ENCODE measurements around the gene SAA4.

DNA sequence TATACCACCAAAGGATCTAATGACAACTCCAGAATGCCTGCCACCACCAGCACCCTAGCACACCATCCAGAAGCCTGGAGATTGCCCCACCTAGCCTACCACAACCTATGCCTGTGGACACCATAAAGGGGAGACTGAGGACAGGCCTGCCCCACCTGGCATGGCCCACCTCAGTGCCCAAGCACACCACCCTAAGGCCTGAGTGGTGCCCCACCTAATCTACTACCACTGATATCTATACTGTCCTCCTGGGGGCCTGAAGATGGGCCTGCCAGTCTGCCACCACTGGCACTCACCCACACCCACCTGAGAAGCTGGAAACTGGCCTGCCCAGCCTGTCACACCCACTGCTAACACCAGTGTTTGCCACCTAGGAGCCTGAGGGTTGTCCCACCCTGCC is 31.8 kb downstream of the SAA4 start:
- TF ChIP-seq, protein P1, sequence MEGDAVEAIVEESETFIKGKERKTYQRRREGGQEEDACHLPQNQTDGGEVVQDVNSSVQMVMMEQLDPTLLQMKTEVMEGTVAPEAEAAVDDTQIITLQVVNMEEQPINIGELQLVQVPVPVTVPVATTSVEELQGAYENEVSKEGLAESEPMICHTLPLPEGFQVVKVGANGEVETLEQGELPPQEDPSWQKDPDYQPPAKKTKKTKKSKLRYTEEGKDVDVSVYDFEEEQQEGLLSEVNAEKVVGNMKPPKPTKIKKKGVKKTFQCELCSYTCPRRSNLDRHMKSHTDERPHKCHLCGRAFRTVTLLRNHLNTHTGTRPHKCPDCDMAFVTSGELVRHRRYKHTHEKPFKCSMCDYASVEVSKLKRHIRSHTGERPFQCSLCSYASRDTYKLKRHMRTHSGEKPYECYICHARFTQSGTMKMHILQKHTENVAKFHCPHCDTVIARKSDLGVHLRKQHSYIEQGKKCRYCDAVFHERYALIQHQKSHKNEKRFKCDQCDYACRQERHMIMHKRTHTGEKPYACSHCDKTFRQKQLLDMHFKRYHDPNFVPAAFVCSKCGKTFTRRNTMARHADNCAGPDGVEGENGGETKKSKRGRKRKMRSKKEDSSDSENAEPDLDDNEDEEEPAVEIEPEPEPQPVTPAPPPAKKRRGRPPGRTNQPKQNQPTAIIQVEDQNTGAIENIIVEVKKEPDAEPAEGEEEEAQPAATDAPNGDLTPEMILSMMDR (IDR thresholded peaks at IDR 0.05): no peak
- TF ChIP-seq POLR2A (IDR thresholded peaks at IDR 0.05): no peak
